HG02763 (cell line): ENCODE measurements around the gene EPHA4.
A peak's percentile ranks its signal among the peaks of the same experiment; 100 is the strongest.

ENCODE experiments used
- ATAC-seq: cut with Tn5 transposase; IDR thresholded peaks from one replicate; pipeline ENCODE4 v1.9.1; 2021; ENCODE audit warnings: mild to moderate bottlenecking, moderate library complexity; ENCODE audit not compliant: unreplicated experiment

EPHA4 gene

GRCh38 chr2:221572821-221573429, 821 bp upstream of the EPHA4 start:
- peak; percentile 20 for ATAC-seq

DNA sequence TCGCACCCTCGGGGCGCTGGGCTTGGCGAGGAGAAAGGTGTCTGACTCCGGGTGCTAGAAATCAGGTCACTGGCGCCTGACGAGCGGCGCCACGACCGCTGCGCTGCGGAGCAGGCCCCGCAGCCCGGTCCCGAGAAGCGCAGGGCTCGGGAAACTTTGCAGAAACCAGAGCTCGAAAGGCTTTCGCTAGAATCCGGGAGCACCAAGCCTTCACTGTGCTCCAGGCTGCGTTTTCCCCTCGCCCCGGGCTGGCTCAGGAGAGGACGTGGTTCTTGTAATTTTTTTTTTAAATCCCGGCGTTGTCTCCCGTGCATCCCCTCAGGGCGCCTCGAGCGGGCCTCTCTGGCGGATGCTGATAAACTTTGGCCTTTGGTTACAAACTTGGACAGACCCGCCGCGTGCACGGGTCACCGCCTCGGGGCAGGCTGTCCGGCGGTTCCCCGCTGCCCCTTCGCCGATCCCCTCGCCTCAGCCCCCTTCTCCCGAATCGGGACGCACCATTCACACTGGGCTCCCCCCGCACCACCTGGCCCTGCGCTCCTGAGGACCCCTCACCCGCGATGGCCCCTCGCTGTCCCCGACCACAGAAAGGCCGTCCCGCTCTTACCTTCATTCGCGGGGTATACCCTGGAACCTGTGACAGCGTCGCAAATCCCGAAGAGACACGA, 419 bp downstream of the EPHA4 start:
- peak; percentile 4 for ATAC-seq

DNA sequence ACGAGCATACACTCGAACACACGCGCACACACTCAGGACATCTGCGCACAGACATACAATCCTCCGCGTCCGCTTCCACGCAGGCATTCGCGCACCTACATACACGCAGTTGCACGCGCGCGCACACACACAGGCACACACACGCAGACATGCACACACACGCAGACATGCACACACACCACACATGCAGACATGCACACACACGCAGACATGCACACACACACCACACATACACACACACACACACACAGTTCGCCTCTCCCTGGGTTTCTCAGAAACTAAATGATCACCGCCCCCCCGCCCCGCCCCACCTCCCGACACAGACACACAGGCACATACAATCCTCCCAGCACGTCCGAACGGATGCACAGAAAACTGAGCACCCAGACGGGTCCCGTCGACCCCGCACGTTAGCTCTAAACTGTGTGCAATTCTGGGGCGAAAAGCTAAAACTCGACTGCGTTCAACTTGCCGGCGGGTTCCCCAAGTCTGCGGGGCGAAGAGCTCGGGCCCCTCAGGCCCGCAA, 1.0 kb downstream of the EPHA4 start:
- no peak for ATAC-seq

DNA sequence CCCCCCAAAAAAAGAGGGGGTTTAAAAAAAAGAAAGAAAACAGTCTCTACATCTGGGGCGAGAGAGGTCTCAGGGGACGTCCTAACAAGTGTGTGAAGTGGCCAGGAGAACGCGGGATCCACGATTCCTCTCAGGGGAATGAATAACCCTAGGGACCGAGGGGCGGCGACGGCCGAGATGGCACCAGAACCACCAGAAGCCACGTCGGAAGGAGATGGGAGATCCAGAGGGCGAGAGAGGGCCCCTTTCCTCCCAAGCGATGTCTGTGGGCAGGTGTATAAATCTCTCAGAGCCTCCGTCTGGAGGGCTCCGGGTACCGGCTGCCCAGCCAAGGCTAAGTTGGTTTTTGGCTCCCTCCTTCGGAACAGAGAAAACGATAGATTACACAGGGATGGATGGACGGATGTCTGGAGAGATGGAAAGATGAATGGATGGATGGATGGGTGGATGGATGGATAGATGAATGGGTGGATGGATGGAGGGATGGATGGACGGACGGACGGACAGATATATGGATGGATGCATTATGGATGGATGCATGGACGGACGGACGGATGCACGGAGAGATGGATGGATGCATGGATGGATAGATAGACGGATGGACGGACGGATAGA, 1.7 kb downstream of the EPHA4 start:
- ATAC-seq, result no peak

GRCh38 chr2:221569871-221570270, 2.2 kb downstream of the EPHA4 start:
- no peak for ATAC-seq

DNA sequence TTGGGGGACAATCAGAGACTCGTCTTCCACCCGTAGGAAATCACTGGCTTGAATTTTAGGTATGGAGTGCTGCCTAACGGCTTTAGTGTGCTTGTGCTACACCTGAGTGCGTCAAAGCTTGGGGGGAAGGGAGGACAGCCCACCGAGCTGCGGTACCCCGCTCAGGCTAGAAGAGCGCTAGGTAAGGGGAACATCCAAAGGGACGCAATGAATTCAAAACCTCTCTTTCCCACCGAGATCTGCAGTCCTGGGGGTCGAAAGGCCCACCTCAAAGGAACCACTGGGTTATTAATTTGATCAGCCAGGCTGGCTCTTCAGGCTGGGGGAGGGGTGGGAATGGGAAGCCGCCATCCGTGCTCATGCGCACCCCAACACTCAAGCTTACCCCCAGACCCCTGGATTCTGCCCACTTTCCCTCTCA, 2.7 kb downstream of the EPHA4 start:
- ATAC-seq, result no peak

GRCh38 chr2:221568299-221568698, 3.8 kb downstream of the EPHA4 start:
- ATAC-seq, result no peak

DNA sequence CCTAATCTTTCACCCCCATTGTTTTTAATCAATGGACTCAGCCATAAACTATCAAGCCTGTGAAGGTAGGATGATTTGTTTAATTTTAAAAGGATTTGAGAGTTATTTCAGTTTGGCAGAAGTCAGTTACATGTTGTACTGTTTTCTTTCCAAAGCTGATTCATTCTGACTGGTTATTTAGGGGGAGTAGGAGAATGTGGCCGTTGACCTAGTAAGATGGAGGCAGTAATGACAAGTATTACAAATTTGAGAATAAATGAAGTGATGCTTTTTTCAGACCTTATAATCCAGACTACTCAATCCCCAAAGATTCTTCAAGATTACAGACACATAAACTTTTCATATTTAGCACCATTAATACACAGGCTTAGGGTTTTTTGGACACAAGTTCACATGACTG, 4.3 kb downstream of the EPHA4 start:
- no peak for ATAC-seq

DNA sequence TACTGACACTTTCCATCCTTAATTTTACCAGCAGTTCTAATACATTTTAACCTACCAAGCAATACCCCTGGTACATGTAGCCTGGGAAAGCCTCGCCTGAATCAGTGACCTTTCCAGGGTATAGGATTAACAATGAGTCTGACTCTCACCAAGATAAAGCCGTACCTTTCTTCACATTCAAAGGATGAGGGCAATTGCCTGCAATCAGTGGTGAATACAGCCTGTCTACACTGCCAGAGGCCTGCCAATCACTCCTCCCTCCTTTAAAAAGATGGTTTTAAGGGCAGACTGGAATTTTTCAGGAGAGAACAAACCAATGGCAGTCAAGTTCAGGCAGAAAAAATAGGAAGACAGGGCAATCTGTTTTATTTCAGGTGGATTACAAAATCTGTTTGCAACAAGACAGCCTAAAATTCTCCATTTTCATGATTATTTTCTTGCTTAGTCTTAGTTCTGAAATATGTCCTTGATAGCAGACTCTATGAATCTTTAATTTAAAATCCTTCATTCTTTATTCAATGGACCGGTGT, 4.8 kb downstream of the EPHA4 start:
- ATAC-seq, result no peak

DNA sequence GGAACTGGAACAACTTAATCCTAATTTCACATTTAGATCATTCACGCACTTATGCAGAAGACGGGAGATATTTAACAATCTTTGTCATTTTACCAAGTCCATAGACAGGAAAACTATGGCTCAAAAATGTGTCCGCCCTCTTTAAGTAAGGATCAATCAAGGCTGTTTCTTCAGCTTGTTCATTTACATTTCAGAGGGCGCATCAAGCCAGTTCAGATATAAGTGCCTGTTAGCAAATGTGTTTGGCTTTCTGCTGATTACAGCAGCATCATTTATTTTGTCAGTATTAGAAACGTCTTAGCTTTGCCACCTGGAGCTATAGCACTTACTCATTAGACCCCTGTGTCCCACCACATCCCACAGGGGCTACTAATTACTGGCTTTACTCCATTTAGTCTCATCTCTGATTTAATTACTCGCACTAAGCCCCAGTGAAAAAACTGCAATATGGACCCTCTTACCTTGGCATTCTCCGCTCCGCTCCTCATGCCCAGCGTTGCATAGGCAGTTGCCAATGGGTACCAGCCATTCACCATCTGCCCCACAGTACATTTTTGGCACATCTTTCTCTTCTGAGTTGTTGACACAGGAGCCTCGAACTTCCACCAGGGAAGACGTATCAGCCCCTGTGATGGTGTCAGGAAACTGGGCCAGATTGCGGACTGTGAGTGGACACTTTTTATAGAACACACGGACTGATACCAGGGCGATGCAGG, 8.7 kb downstream of the EPHA4 start:
- ATAC-seq, result no peak

- no peak for ATAC-seq
These were observed 9.9 kb downstream of the EPHA4 start for GRCh38 chr2:221562226-221562625.

DNA sequence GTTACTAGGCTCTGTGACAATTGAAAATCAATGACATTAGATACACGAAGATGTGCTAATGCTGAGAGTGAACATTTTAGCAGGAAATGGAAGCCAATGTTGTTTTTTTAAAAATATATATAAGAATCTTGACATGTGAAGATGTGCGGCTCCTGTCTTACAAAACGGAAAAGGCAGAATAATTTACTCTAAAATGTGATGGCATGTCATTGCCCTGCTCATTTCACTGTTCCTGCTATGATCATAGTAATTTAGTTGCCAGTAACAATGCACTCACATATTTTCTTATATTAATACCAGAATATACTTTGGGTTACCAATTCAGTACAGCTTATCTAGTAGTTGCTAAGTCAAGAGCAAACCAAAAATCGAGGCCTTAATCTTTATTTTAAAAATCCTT, 10.3 kb downstream of the EPHA4 start:
- ATAC-seq, result no peak

DNA sequence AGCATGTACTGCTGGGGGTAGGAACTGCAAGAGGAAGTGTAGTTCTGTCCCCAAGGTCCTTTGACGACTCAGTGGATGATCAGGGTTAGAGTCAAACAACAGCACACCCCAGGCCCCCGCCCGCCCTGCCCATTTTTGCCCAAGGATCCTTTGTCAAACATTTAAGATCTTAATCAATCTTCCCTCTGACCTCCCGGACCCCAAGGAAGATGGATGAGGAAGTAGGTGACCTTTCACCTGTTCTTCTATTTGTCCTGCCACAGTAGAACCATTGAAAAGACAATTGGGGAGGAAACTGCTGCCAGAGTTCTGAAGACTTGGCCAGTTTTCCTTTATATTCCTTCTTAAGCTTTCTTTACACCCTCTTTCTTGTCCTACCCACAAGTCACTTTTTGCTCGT, 12.1 kb downstream of the EPHA4 start:
- no peak for ATAC-seq

GRCh38 chr2:221558107-221558506, 14.0 kb downstream of the EPHA4 start:
- no peak for ATAC-seq

DNA sequence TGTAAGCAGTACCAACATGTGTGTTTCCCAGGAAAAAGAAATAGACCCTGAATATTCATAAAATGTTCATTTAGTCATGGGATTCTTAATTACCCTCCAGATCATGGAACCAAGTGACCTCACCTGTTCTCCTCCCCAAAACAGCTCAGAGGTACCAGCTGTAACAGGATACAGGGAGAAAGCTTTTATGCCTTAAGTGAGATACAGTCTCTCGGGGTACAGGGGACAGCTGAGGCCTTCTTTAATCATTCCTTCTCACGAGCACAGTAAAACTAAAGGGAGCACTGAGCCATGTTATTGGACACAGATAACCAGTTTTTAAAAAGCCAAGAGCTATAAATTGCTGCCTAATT, 16.6 kb downstream of the EPHA4 start:
- peak; percentile 30 for ATAC-seq

- peak; percentile 99 for ATAC-seq
These were observed 17.2 kb downstream of the EPHA4 start for GRCh38 chr2:221554769-221555493.

DNA sequence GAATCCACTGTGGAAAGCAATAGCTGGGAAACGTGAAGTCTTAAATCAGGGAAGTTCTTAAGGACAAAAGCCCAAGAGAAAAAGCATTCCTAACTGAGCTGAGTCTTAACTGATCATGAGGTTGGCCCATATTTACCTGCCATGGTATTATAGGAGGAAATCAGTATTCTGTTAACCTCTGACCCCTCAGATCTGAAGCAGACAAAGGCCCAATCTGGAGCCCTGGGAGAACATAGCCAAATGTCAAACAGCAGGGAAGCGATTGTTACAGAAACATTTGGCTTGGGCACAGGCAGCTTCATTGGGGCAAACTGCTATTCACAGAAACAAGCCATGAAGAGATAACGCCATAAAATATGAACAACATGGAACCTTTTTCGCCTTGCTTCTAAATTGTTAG, 18.8 kb downstream of the EPHA4 start:
- ATAC-seq, result no peak

GRCh38 chr2:221552291-221552690, 19.8 kb downstream of the EPHA4 start:
- ATAC-seq, result no peak

DNA sequence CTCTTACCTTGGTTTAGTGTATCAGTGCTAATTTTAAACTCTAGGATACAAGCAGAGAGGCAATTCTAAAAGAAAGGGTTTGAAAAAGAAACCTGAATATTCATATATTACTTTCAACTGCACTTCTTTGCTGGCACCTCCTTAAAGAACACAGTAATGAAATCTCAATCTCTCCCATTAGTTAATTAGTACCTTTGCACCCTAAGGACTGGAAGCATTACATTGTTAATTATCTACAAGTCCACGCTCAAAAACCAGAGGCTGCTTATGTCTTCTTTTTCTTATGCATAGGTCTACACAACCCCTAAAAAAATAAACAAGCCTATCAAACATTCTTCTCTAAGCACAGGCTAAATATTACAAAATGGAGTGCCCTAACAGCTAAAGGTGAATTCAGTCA, 20.2 kb downstream of the EPHA4 start:
- ATAC-seq, result no peak

GRCh38 chr2:221549143-221549542, 23.0 kb downstream of the EPHA4 start:
- peak; percentile 87 for ATAC-seq
